ENCODE data around the gene NLRP6. TPM values are rescaled to one million over a fixed set of nuclear protein-coding genes. Genes with fewer than 3 reads are reported as not detected.
"Not testable (repeated sequence)": the region's sequence is repeated elsewhere in the genome, so short reads cannot be mapped to it uniquely, and the experiment has no call there.

The NLRP6 gene
- total RNA-seq, 2 donors from 2014 or later: 3.5 to 4.3 TPM

GRCh38 chr11:280706-281485 lies 2.7 kb downstream of the NLRP6 start:
- Mint-ChIP-seq H3K27ac (peak overlapping the region; percentile 79), H3K4me1 (peaks cover 32% of the 10 kb centered on the region), H3K4me3 (peak overlapping the region; percentile 89), H3K27me3 (peaks cover 5% of the 10 kb centered on the region), H3K36me3 (ENCODE audit: low read depth) (peaks cover 5% of the 10 kb centered on the region)
- DNase-seq (no peak), ATAC-seq (peak; percentile 47)
- H3K9me3 ChIP-seq (ENCODE audit: control insufficient read depth, low read length, poor library complexity, severe bottlenecking): no peaks in the 10 kb centered on the region

GRCh38 chr11:281486-282161 lies 3.4 kb downstream of the NLRP6 start:
- peaks cover 5% of the 10 kb centered on the region for H3K27me3 Mint-ChIP-seq
- peak overlapping the region; percentile 89 for H3K4me3 Mint-ChIP-seq
- DNase-seq (no peak), ATAC-seq (peak; percentile 15)
- peak overlapping the region; percentile 79 for H3K27ac Mint-ChIP-seq
- H3K4me1 Mint-ChIP-seq: peaks cover 34% of the 10 kb centered on the region
- H3K9me3 ChIP-seq (ENCODE audit: control insufficient read depth, low read length, poor library complexity, severe bottlenecking): no peaks in the 10 kb centered on the region
- H3K36me3 Mint-ChIP-seq (ENCODE audit: low read depth): peaks cover 5% of the 10 kb centered on the region

- H3K36me3 Mint-ChIP-seq (ENCODE audit: low read depth): peaks cover 5% of the 10 kb centered on the region
These were observed 4.0 kb downstream of the NLRP6 start for GRCh38 chr11:282171-282570.

GRCh38 chr11:282630-283360 lies 4.6 kb downstream of the NLRP6 start:
- no peaks in the 10 kb centered on the region for H3K9me3 ChIP-seq (ENCODE audit: control insufficient read depth, low read length, poor library complexity, severe bottlenecking)
- Mint-ChIP-seq H3K4me3 (peak overlapping the region; percentile 89), H3K4me1 (peaks cover 38% of the 10 kb centered on the region), H3K36me3 (ENCODE audit: low read depth) (peaks cover 7% of the 10 kb centered on the region), H3K27ac (peak overlapping the region; percentile 79), H3K27me3 (peaks cover 5% of the 10 kb centered on the region)
- DNase-seq: no peak
- ATAC-seq: no peak

More at GRCh38 chr11:282171-282570, 4.0 kb downstream of the NLRP6 start:
- Mint-ChIP-seq H3K4me1 (peaks cover 38% of the 10 kb centered on the region), H3K4me3 (peak overlapping the region; percentile 89), H3K27me3 (peaks cover 5% of the 10 kb centered on the region), H3K27ac (peak overlapping the region; percentile 79)
- ATAC-seq: no peak
- DNase-seq: no peak
- H3K9me3 ChIP-seq (ENCODE audit: control insufficient read depth, low read length, poor library complexity, severe bottlenecking): no peaks in the 10 kb centered on the region

- DNase-seq: no peak
- no peaks in the 10 kb centered on the region for H3K9me3 ChIP-seq (ENCODE audit: control insufficient read depth, low read length, poor library complexity, severe bottlenecking)
- peaks cover 5% of the 10 kb centered on the region for H3K27me3 Mint-ChIP-seq
- peak overlapping the region; percentile 79 for H3K27ac Mint-ChIP-seq
- no peak for ATAC-seq
- peaks cover 8% of the 10 kb centered on the region for H3K36me3 Mint-ChIP-seq (ENCODE audit: low read depth)
- H3K4me3 Mint-ChIP-seq: no peak overlapping the region
- H3K4me1 Mint-ChIP-seq: peaks cover 37% of the 10 kb centered on the region
These were observed 5.3 kb downstream of the NLRP6 start for GRCh38 chr11:283405-284104.

GRCh38 chr11:284105-285020 lies 6.2 kb downstream of the NLRP6 start:
- no peak for DNase-seq
- Mint-ChIP-seq H3K4me1 (peaks cover 36% of the 10 kb centered on the region), H3K4me3 (no peak overlapping the region)

GRCh38 chr11:285021-285893 lies 7.0 kb downstream of the NLRP6 start:
- Mint-ChIP-seq H3K4me3 (no peak overlapping the region), H3K27me3 (peaks cover 5% of the 10 kb centered on the region), H3K36me3 (ENCODE audit: low read depth) (peaks cover 8% of the 10 kb centered on the region), H3K27ac (no peak overlapping the region), H3K4me1 (peaks cover 42% of the 10 kb centered on the region)
- DNase-seq: no peak
- no peak for ATAC-seq
- H3K9me3 ChIP-seq (ENCODE audit: control insufficient read depth, low read length, poor library complexity, severe bottlenecking): no peaks in the 10 kb centered on the region

More at GRCh38 chr11:284105-285020, 6.2 kb downstream of the NLRP6 start:
- peaks cover 5% of the 10 kb centered on the region for H3K27me3 Mint-ChIP-seq
- ATAC-seq: no peak
- peaks cover 8% of the 10 kb centered on the region for H3K36me3 Mint-ChIP-seq (ENCODE audit: low read depth)
- H3K27ac Mint-ChIP-seq: no peak overlapping the region
- no peaks in the 10 kb centered on the region for H3K9me3 ChIP-seq (ENCODE audit: control insufficient read depth, low read length, poor library complexity, severe bottlenecking)

- peak overlapping the region; percentile 97 for H3K27ac Mint-ChIP-seq
These were observed 7.7 kb downstream of the NLRP6 start for GRCh38 chr11:285894-286220.

GRCh38 chr11:286977-287820 lies 9.0 kb downstream of the NLRP6 start:
- not testable (repeated sequence) for H3K27me3 Mint-ChIP-seq; H3K9me3 ChIP-seq (ENCODE audit: control insufficient read depth, low read length, poor library complexity, severe bottlenecking); H3K36me3 Mint-ChIP-seq (ENCODE audit: low read depth)
- H3K27ac Mint-ChIP-seq: peak overlapping the region; percentile 97
- peaks cover 33% of the 10 kb centered on the region for H3K4me1 Mint-ChIP-seq
- DNase-seq: peak in 2 of 3 donors; percentile 56 to 81
- H3K4me3 Mint-ChIP-seq: peak overlapping the region; percentile 98
- peak; percentile 25 for ATAC-seq

More at GRCh38 chr11:285894-286220, 7.7 kb downstream of the NLRP6 start:
- Mint-ChIP-seq H3K4me3 (no peak overlapping the region), H3K27me3 (peaks cover 4% of the 10 kb centered on the region), H3K4me1 (peaks cover 40% of the 10 kb centered on the region), H3K36me3 (ENCODE audit: low read depth) (peaks cover 8% of the 10 kb centered on the region)
- DNase-seq (no peak), ATAC-seq (no peak)
- H3K9me3 ChIP-seq (ENCODE audit: control insufficient read depth, low read length, poor library complexity, severe bottlenecking): no peaks in the 10 kb centered on the region

- Mint-ChIP-seq H3K4me1 (peaks cover 26% of the 10 kb centered on the region), H3K36me3 (ENCODE audit: low read depth) (peaks cover 3% of the 10 kb centered on the region), H3K27ac (peak overlapping the region; percentile 97), H3K27me3 (no peaks in the 10 kb centered on the region), H3K4me3 (peak overlapping the region; percentile 98)
- no peaks in the 10 kb centered on the region for H3K9me3 ChIP-seq (ENCODE audit: control insufficient read depth, low read length, poor library complexity, severe bottlenecking)
- ATAC-seq (peak; percentile 65), DNase-seq (peak in 2 of 3 donors; percentile 5 to 45)
These were observed 9.7 kb downstream of the NLRP6 start for GRCh38 chr11:287821-288477.
